ENCODE measurements around the gene ARHGEF18.

GRCh38 chr19:7349961-7350711, 1.4 kb downstream of the ARHGEF18 start:
- TF ChIP-seq EP300 (IDR thresholded peaks at IDR 0.05; ENCODE audit: borderline replicate concordance): no peak
- no peak for TF ChIP-seq CEBPB (IDR thresholded peaks at IDR 0.05)
- no peak for TF ChIP-seq TAF1 (IDR thresholded peaks at IDR 0.05; ENCODE audit: low read depth)
- no peak for TF ChIP-seq MAX (IDR thresholded peaks at IDR 0.05)
- TF ChIP-seq YY1 (IDR thresholded peaks at IDR 0.05; ENCODE audit: low read depth): no peak
- TF ChIP-seq CREB1 (IDR thresholded peaks at IDR 0.05; ENCODE audit: low read depth): no peak
- TF ChIP-seq EGR1 (IDR thresholded peaks at IDR 0.05): no peak
- no peak for TF ChIP-seq NFIC (IDR thresholded peaks at IDR 0.05)
- TF ChIP-seq USF1 (IDR thresholded peaks at IDR 0.05): no peak
- no peak for TF ChIP-seq RAD21 (IDR thresholded peaks at IDR 0.05; ENCODE audit: low read depth)

Measured in Ishikawa (cell line).